ENCODE data around the gene RWDD4.
"Not testable (repeated sequence)": the region's sequence is repeated elsewhere in the genome, so short reads cannot be mapped to it uniquely, and the experiment has no call there.

Gene RWDD4

GRCh38 chr4:183627979-183628588 lies 30.9 kb downstream of the RWDD4 start:
- Histone ChIP-seq H3K9me3 (ENCODE audit: control insufficient read depth, low read length) (no peaks in the 10 kb centered on the region), H3K79me2 (no peaks in the 10 kb centered on the region), H3K36me3 (ENCODE audit: control insufficient read depth, insufficient read depth, low read length) (no peaks in the 10 kb centered on the region), H2AFZ (no peak overlapping the region), H3K4me1 (no peaks in the 10 kb centered on the region), H3K9ac (no peak overlapping the region), H3K4me3 (ENCODE audit: low read depth, low read length) (no peak overlapping the region), H3K27me3 (ENCODE audit: control insufficient read depth, insufficient read depth, low read length) (no peaks in the 10 kb centered on the region), H3K27ac (no peak overlapping the region), H3K4me2 (ENCODE audit: low read length) (no peak overlapping the region)
- TF ChIP-seq CTCF (IDR thresholded peaks at IDR 0.05): no peak

GRCh38 chr4:183627286-183627685 lies 31.7 kb downstream of the RWDD4 start:
- not testable (repeated sequence) for H3K9ac ChIP-seq; H3K4me2 ChIP-seq (ENCODE audit: low read length); H3K79me2 ChIP-seq; H2AFZ ChIP-seq; H3K27ac ChIP-seq; H3K4me3 ChIP-seq (ENCODE audit: low read depth, low read length); H3K36me3 ChIP-seq (ENCODE audit: control insufficient read depth, insufficient read depth, low read length); H3K27me3 ChIP-seq (ENCODE audit: control insufficient read depth, insufficient read depth, low read length); H3K4me1 ChIP-seq; H3K9me3 ChIP-seq (ENCODE audit: control insufficient read depth, low read length)

GRCh38 chr4:183626168-183626567 lies 32.8 kb downstream of the RWDD4 start:
- Histone ChIP-seq H3K36me3 (ENCODE audit: control insufficient read depth, insufficient read depth, low read length) (no peaks in the 10 kb centered on the region), H3K9ac (no peak overlapping the region), H3K27me3 (ENCODE audit: control insufficient read depth, insufficient read depth, low read length) (no peaks in the 10 kb centered on the region), H2AFZ (no peak overlapping the region), H3K9me3 (ENCODE audit: control insufficient read depth, low read length) (no peaks in the 10 kb centered on the region), H3K4me1 (no peaks in the 10 kb centered on the region), H3K27ac (no peak overlapping the region), H3K4me2 (ENCODE audit: low read length) (no peak overlapping the region), H3K4me3 (ENCODE audit: low read depth, low read length) (no peak overlapping the region), H3K79me2 (no peaks in the 10 kb centered on the region)
- no peak for TF ChIP-seq CTCF (IDR thresholded peaks at IDR 0.05)

- TF ChIP-seq CTCF (IDR thresholded peaks at IDR 0.05): no peak
- no peaks in the 10 kb centered on the region for H3K4me1 ChIP-seq
- no peak overlapping the region for H3K27ac ChIP-seq
- no peak overlapping the region for H3K4me3 ChIP-seq (ENCODE audit: low read depth, low read length)
- H3K9ac ChIP-seq: no peak overlapping the region
- no peaks in the 10 kb centered on the region for H3K36me3 ChIP-seq (ENCODE audit: control insufficient read depth, insufficient read depth, low read length)
- no peak overlapping the region for H2AFZ ChIP-seq
- H3K27me3 ChIP-seq (ENCODE audit: control insufficient read depth, insufficient read depth, low read length): no peaks in the 10 kb centered on the region
- no peaks in the 10 kb centered on the region for H3K79me2 ChIP-seq
- H3K9me3 ChIP-seq (ENCODE audit: control insufficient read depth, low read length): no peaks in the 10 kb centered on the region
- H3K4me2 ChIP-seq (ENCODE audit: low read length): no peak overlapping the region
These were observed 34.4 kb downstream of the RWDD4 start for GRCh38 chr4:183624548-183624947.

- no peaks in the 10 kb centered on the region for H3K9me3 ChIP-seq (ENCODE audit: control insufficient read depth, low read length)
- H3K27me3 ChIP-seq (ENCODE audit: control insufficient read depth, insufficient read depth, low read length): no peaks in the 10 kb centered on the region
- TF ChIP-seq CTCF (IDR thresholded peaks at IDR 0.05): no peak
- H3K4me1 ChIP-seq: no peaks in the 10 kb centered on the region
- no peak overlapping the region for H3K27ac ChIP-seq
- no peak overlapping the region for H3K4me3 ChIP-seq (ENCODE audit: low read depth, low read length)
- no peak overlapping the region for H3K4me2 ChIP-seq (ENCODE audit: low read length)
- H2AFZ ChIP-seq: no peak overlapping the region
- H3K9ac ChIP-seq: no peak overlapping the region
- H3K79me2 ChIP-seq: no peaks in the 10 kb centered on the region
- no peaks in the 10 kb centered on the region for H3K36me3 ChIP-seq (ENCODE audit: control insufficient read depth, insufficient read depth, low read length)
These were observed 37.1 kb downstream of the RWDD4 start for GRCh38 chr4:183621875-183622274.
